GM12878 (cell line): ENCODE results near the gene MILR1. TPM values are rescaled to one million over a fixed set of nuclear protein-coding genes. Genes with fewer than 3 reads are reported as not detected.

Experiments
- ATAC-seq: fragments of 200-7000 bp; cut with Tn5 transposase; 3 replicates; pipeline ENCODE4 v1.9.1; 2020; ENCODE audit warnings: mild to moderate bottlenecking, moderate library complexity
- Bru-seq: library from RNA; stranded (reverse); fragments of 400-500 nt; gene quantifications from one replicate; lab custom pipeline; 2021; lab: Mats Ljungman, UMichigan
- BruChase-seq, 2 experiments: library from RNA; stranded (reverse); fragments of 400-500 nt; gene quantifications; one replicate each; lab custom pipeline; 2021; lab: Mats Ljungman, UMichigan
- BruUV-seq: library from RNA; stranded (reverse); fragments of 400-500 nt; replicated peaks from 2 replicates; lab custom pipeline; 2021; lab: Mats Ljungman, UMichigan
- CTCF ChIA-PET: fragments of 300-600 bp; sonication (Branson Sonifier 250); formaldehyde crosslinking; extraction: SDS; loops from one replicate; lab custom pipeline; 2021; ENCODE audit warnings: inconsistent platforms; lab: Yijun Ruan, JAX
- POLR2A ChIA-PET: fragments of 350-600 bp; formaldehyde crosslinking; extraction: SDS; loops from one replicate; lab custom pipeline; 2021; ENCODE audit warnings: inconsistent platforms; lab: Charles Lee
- RAD21 ChIA-PET: fragments of 300-600 bp; sonication (Branson Sonifier 250); formaldehyde crosslinking; loops from one replicate; lab custom pipeline; 2023; ENCODE audit warnings: antibody characterized with exemption; ENCODE audit not compliant: unreplicated experiment; lab: Charles Lee
- SMC1A ChIA-PET: fragments of 300-600 bp; sonication (Branson Sonifier 250); formaldehyde crosslinking; loops from one replicate; lab custom pipeline; 2023; ENCODE audit not compliant: unreplicated experiment, uncharacterized antibody; lab: Charles Lee
- DNase-seq: peaks from one replicate; pipeline ENCODE4 v3.0.0-alpha.2; 2011; ENCODE audit warnings: low read depth, low spot score
- FAIRE-seq: peaks from 3 replicates; lab custom pipeline; 2011; peaks lifted over from hg19 to GRCh38; lab: Jason Lieb, UNC
- H2AFZ ChIP-seq: 2 replicates; pipeline ENCODE4 v1.6.0; 2011; ENCODE audit warnings: low read depth, low read length, control low read depth; ENCODE audit not compliant: control insufficient read depth
- H3K27ac ChIP-seq: 2 replicates; pipeline ENCODE4 v1.5.1; 2011; ENCODE audit warnings: control low read depth; ENCODE audit not compliant: control insufficient read depth, insufficient read depth
- H3K27me3 ChIP-seq, 2 experiments: replicated peaks in 1 of 2; 2 replicates each; pipeline versions ENCODE4 v1.6.0 to v1.6.1; 2011; ENCODE audit warnings: low read length in 1 of 2; ENCODE audit not compliant: control insufficient read depth in 2 of 2, insufficient read depth in 2 of 2
- H3K36me3 ChIP-seq, 2 experiments: 2 replicates each; pipeline ENCODE4 v1.5.1; 2011; ENCODE audit warnings: low read length in 1 of 2; ENCODE audit not compliant: control insufficient read depth in 2 of 2, insufficient read depth in 2 of 2
- H3K4me1 ChIP-seq: 2 replicates; pipeline ENCODE4 v1.6.1; 2011; ENCODE audit warnings: mild to moderate bottlenecking, low read length, moderate library complexity, mixed read lengths; ENCODE audit not compliant: control insufficient read depth, insufficient read depth
- H3K4me2 ChIP-seq: 2 replicates; pipeline ENCODE4 v1.6.0; 2011; ENCODE audit warnings: control low read depth; ENCODE audit not compliant: control insufficient read depth, insufficient read depth
- H3K4me3 ChIP-seq: fragments of 200-600 bp; sonication (generic); 2 replicates; pipeline ENCODE4 v1.5.1; 2016
- H3K79me2 ChIP-seq: 2 replicates; pipeline ENCODE4 v1.6.0; 2011; ENCODE audit warnings: low read length; ENCODE audit not compliant: control insufficient read depth, insufficient read depth
- H3K9ac ChIP-seq: 2 replicates; pipeline ENCODE4 v1.8.0; 2011; ENCODE audit warnings: low read length, control low read depth, mixed read lengths; ENCODE audit not compliant: control insufficient read depth, insufficient read depth
- H3K9me3 ChIP-seq: replicated peaks from 3 replicates; pipeline ENCODE4 v1.5.1; 2011; ENCODE audit warnings: mild to moderate bottlenecking, low read length; ENCODE audit not compliant: control insufficient read depth, insufficient read depth
- H4K20me1 ChIP-seq: 2 replicates; pipeline ENCODE4 v1.6.0; 2011; ENCODE audit not compliant: control insufficient read depth, insufficient read depth
- BCL3 ChIP-seq: IDR thresholded peaks from 2 replicates; pipeline ENCODE4 v1.6.1; 2011; ENCODE audit warnings: borderline replicate concordance, low read depth, mild to moderate bottlenecking, moderate library complexity, low read length; ENCODE audit not compliant: insufficient read depth, poor library complexity, severe bottlenecking
- EED ChIP-seq: sonication (generic); IDR thresholded peaks from 2 replicates; pipeline ENCODE4 v1.6.1; 2016; ENCODE audit warnings: antibody characterized with exemption, low read depth
- EP300 ChIP-seq, 2 experiments: fragments of 150-350 bp in 1 of 2; IDR thresholded peaks; 2 replicates each; pipeline ENCODE4 v1.6.1; 2011 to 2012; ENCODE audit warnings: low read depth in 2 of 2, low read length in 2 of 2, borderline replicate concordance in 1 of 2, improper control_type of control experiment in 1 of 2, inconsistent platforms in 1 of 2; ENCODE audit not compliant: control insufficient read depth in 1 of 2
- IKZF1 ChIP-seq: fragments of 450-650 bp; conservative IDR thresholded peaks from 2 replicates; pipeline ENCODE4 v1.6.1; 2017; ENCODE audit warnings: antibody characterized with exemption, mild to moderate bottlenecking
- IKZF2 ChIP-seq, 2 experiments: fragments of 450-650 bp; IDR thresholded peaks; 2 replicates each; pipeline ENCODE4 v1.6.1; 2017; ENCODE audit warnings: mild to moderate bottlenecking in 2 of 2, moderate library complexity in 2 of 2
- KLF5 ChIP-seq: fragments of 450-650 bp; IDR thresholded peaks from 2 replicates; pipeline ENCODE4 v1.6.1; 2014; ENCODE audit warnings: mild to moderate bottlenecking; ENCODE audit not compliant: partially characterized antibody
- MLLT1 ChIP-seq: fragments of 450-650 bp; IDR thresholded peaks from 2 replicates; pipeline ENCODE4 v1.6.1; 2016; ENCODE audit warnings: mild to moderate bottlenecking
- NBN ChIP-seq: fragments of 450-650 bp; IDR thresholded peaks from 2 replicates; pipeline ENCODE4 v1.6.1; 2016
- NFIC ChIP-seq: IDR thresholded peaks from 2 replicates; pipeline ENCODE4 v1.6.1; 2012; ENCODE audit warnings: low read depth, mild to moderate bottlenecking, inconsistent platforms, low read length, moderate library complexity
- POU2F2 ChIP-seq: IDR thresholded peaks from 3 replicates; pipeline ENCODE4 v1.6.1; 2011; ENCODE audit warnings: low read depth, mild to moderate bottlenecking, low read length, borderline replicate concordance
- RFX5 ChIP-seq: IDR thresholded peaks from 2 replicates; pipeline ENCODE4 v1.6.1; 2011; ENCODE audit warnings: low read depth, low read length, improper control_type of control experiment
- RUNX3 ChIP-seq: IDR thresholded peaks from 2 replicates; pipeline ENCODE4 v1.6.1; 2012; ENCODE audit warnings: low read length, inconsistent platforms
- SMC3 ChIP-seq: IDR thresholded peaks from 2 replicates; pipeline ENCODE4 v1.6.1; 2011; ENCODE audit warnings: low read length, improper control_type of control experiment, borderline replicate concordance
- SPI1 ChIP-seq: IDR thresholded peaks from 2 replicates; pipeline ENCODE4 v1.6.1; 2011; ENCODE audit warnings: low read depth, mild to moderate bottlenecking, low read length, moderate library complexity, borderline replicate concordance; ENCODE audit not compliant: insufficient read depth
- WGBS: methylation state at CpG from one replicate; pipeline ENCODE4 v1.1.6; 2016; ENCODE audit warnings: low lambda C conversion rate; ENCODE audit not compliant: insufficient replicate concordance, insufficient coverage; ENCODE audit errors: missing lambda C conversion rate; 5-methylcytosine and 5-hydroxymethylcytosine counted together
- in situ Hi-C: fragments of 300-500 bp; cut with MboI; formaldehyde crosslinking; loops from 9 replicates; pipeline ENCODE4 v1.14.3; 2018; ENCODE audit warnings: mixed read lengths
- intact Hi-C: fragments of 100-400 bp; cut with micrococcal nuclease; formaldehyde crosslinking; loops from one replicate; pipeline ENCODE4 v1.14.2; 2022; ENCODE audit not compliant: unreplicated experiment
- long read RNA-seq, 2 experiments: library from polyadenylated mRNA; unstranded; transcript quantifications; one replicate each; pipeline ENCODE4 v2.0.0, GENCODE V29; 2019 to 2020
- polyA minus RNA-seq, 3 experiments: library from RNA; depleted of rRNA, polyadenylated mRNA; stranded (reverse); fragments of >200 nt; gene quantifications; 2 replicates each; pipeline ENCODE4 v1.2.3, GENCODE V29; 2011
- polyA plus RNA-seq, 11 experiments: library from polyadenylated mRNA; depleted of rRNA in 4 of 11; unstranded in 6 of 11; stranded (reverse) in 5 of 11; fragments of >200 nt; fragmentation: Nextera tagmentation in 4 of 11; fragmentation: Illumina TruSeq in 1 of 11; extraction: Ambion mirVana in 4 of 11; extraction: Trizol in 1 of 11; gene quantifications; 1 replicate in 1 of 11; 2 replicates in 10 of 11; pipeline versions ENCODE4 v1.2.1 to v1.2.3, GENCODE V29; 2011 to 2016; ENCODE audit warnings: inconsistent platforms in 2 of 11, missing spikeins in 2 of 11, low read depth in 1 of 11
- total RNA-seq, 4 experiments: library from RNA; depleted of rRNA in 3 of 4; stranded (reverse); fragments of >200 nt in 3 of 4; fragmentation: Illumina TruSeq in 1 of 4; extraction: Trizol in 1 of 4; gene quantifications; 2 replicates each; pipeline versions ENCODE4 v1.2.1 to v1.2.3, GENCODE V29; 2013 to 2021

Gene MILR1
- total RNA-seq (2013; cell fraction: nucleolus; rRNA removed): 8.4 and 8.8 TPM in 2 replicates
- total RNA-seq (2014; rRNA removed) (15.4 and 17.8 TPM in 2 replicates), total RNA-seq (2014; rRNA removed; fragmentation: Illumina TruSeq; extraction: Trizol) (24.0 and 24.6 TPM in 2 replicates), total RNA-seq (2021) (13.2 and 16.7 TPM in 2 replicates), polyA plus RNA-seq (2011; rRNA removed) (2.0 and 2.4 TPM in 2 replicates), polyA plus RNA-seq (2014; fragmentation: Illumina TruSeq; extraction: Trizol) (47.2 and 54.1 TPM in 2 replicates), polyA plus RNA-seq (2014; fragmentation: Nextera tagmentation; extraction: Ambion mirVana) (10 to 100 TPM; 16.2 to 25.0 TPM), polyA plus RNA-seq (2014; rRNA removed) (16.4 and 19.2 TPM in 2 replicates), polyA plus RNA-seq (2016; fragmentation: Nextera tagmentation; extraction: Ambion mirVana) (1 to 10 TPM; 2.8 to 4.3 TPM), polyA minus RNA-seq (2011; rRNA and poly(A)+ RNA removed) (1.9 and 3.1 TPM in 2 replicates), Bru-seq, nascent RNA (percentile 39 among the genes with signal in this experiment), BruChase-seq, experiment 1, labeled RNA remaining after a 6-hour chase (percentile 26 among the genes with signal in this experiment), BruChase-seq, experiment 2, labeled RNA remaining after a 2-hour chase (percentile 30 among the genes with signal in this experiment)
- 3.6 TPM for polyA plus RNA-seq (2011; ENCODE audit: low read depth)
- polyA plus RNA-seq (2011; cell fraction: cytosol; rRNA removed): 2.1 and 3.8 TPM in 2 replicates
- 0.94 and 3.6 TPM in 2 replicates for polyA plus RNA-seq (2011; cell fraction: nucleus; rRNA removed)
- polyA plus RNA-seq (2012): 3.4 and 5.0 TPM in 2 replicates
- polyA minus RNA-seq (2011; cell fraction: cytosol; rRNA and poly(A)+ RNA removed): not detected in 2 replicates
- polyA minus RNA-seq (2011; cell fraction: nucleus; rRNA and poly(A)+ RNA removed): 0.67 and 0.85 TPM in 2 replicates
- long read RNA-seq, experiment 1, partial matches to known transcripts: 0 of 2 reads
- long read RNA-seq, experiment 1, other reads (novel, unspliced or antisense): 2 of 2 reads
- long read RNA-seq, experiment 2, transcript MILR1-206 (10 exons, 1,447 nt): major isoform, 5 of 7 reads
- long read RNA-seq, experiment 2, partial matches to known transcripts: 0 of 7 reads
- long read RNA-seq, experiment 2, other reads (novel, unspliced or antisense): 1 of 7 reads

- Histone ChIP-seq H3K4me2 (peak within 1 kb of the TSS; percentile 68), H3K9ac (peak within 1 kb of the TSS; percentile 3; the same call in 1 of the 2 replicates), H3K9me3 (no peaks in the 10 kb centered on the region), H3K4me3 (peak within 1 kb of the TSS; percentile 60; the same call in 1 of the 2 replicates), H3K36me3 (no peaks in the 10 kb centered on the region), H2AFZ (peak within 1 kb of the TSS; percentile 70), H3K27me3 (no peaks in the 10 kb centered on the region), H3K27ac (peak within 1 kb of the TSS; percentile 64), H3K4me1 (peaks cover 4% of the 10 kb centered on the region), H3K79me2 (no peaks in the 10 kb centered on the region), H4K20me1 (no peaks in the 10 kb centered on the region)
- DNase-seq: peak; percentile 77
- in situ Hi-C loops: no loop called here
- ATAC-seq: peak; percentile 96
- WGBS: 3% methylated on average over 10 of the region's 10 CpGs
- no peak for FAIRE-seq
- POLR2A ChIA-PET: interaction anchor here (0.5 to 1.5 kb wide), 5 partner anchors 16 to 277 kb away, joined by 3 to 5 read pairs (median 3); no protein-coding TSS in a partner anchor
- SMC1A ChIA-PET: interaction anchor here (0.8 to 1.2 kb wide), 6 partner anchors 8 to 170 kb away, joined by 3 to 7 read pairs (median 4); no protein-coding TSS in a partner anchor
- intact Hi-C loops: no loop called here
- CTCF ChIA-PET: interaction anchor here (0.6 to 3.3 kb wide), 6 partner anchors 8 to 502 kb away, joined by 3 to 26 read pairs (median 4); no protein-coding TSS in a partner anchor
- no TSS peak for BruUV-seq
- RAD21 ChIA-PET: interaction anchor here (0.6 to 1.8 kb wide), 4 partner anchors 29 to 1919 kb away, joined by 3 to 4 read pairs (median 4); partner anchors contain the start of gene POLG2
- TF ChIP-seq MLLT1 (peak; percentile 57; the same call in 1 of the 2 replicates), SPI1 (peak; percentile 80), RFX5 (no peak), IKZF2 (IDR thresholded peaks at IDR 0.05) (peak; percentile 57 to 72; a peak in 2 of 4 replicates), NFIC (no peak), BCL3 (no peak), EP300 (IDR thresholded peaks at IDR 0.05; ENCODE audit: borderline replicate concordance in 1 of 2, control insufficient read depth in 1 of 2, low read depth in 2 of 2, low read length in 2 of 2) (0 out of 4 replicates have a peak, but pooled peaks of 1 of the 2 experiments have one; percentile 28), NBN (0 out of 2 replicates have a peak, but pooled peaks have one; percentile 42), IKZF1 (peak; percentile 40; the same call in 1 of the 2 replicates), POU2F2 (peak; percentile 45; the same call in 1 of the 3 replicates), SMC3 (0 out of 2 replicates have a peak, but pooled peaks have one; percentile 4), EED (peak; percentile 71), RUNX3 (peak; percentile 71), KLF5 (no peak)
Observed at GRCh38 chr17:64448665-64449512, at the start of gene MILR1. TSS of gene MILR1 (plus strand) at chr17:64449115. CDS start at chr17:64449169, 54 bp downstream.
